Ishikawa (cell line): ENCODE data around the gene MAP3K20.

ENCODE experiments used
- CEBPB ChIP-seq: IDR thresholded peaks from 2 replicates; pipeline ENCODE4 v1.6.1; 2012
- CREB1 ChIP-seq: IDR thresholded peaks from 2 replicates; pipeline ENCODE4 v1.6.1; 2012; ENCODE audit warnings: low read depth
- EGR1 ChIP-seq: IDR thresholded peaks from 2 replicates; pipeline ENCODE4 v1.6.1; 2012
- EP300 ChIP-seq: IDR thresholded peaks from 2 replicates; pipeline ENCODE4 v1.6.1; 2012; ENCODE audit warnings: borderline replicate concordance
- FOXM1 ChIP-seq: IDR thresholded peaks from 2 replicates; pipeline ENCODE4 v1.6.1; 2012; ENCODE audit warnings: low read depth, borderline replicate concordance
- MAX ChIP-seq: IDR thresholded peaks from 2 replicates; pipeline ENCODE4 v1.6.1; 2012
- NFIC ChIP-seq: IDR thresholded peaks from 2 replicates; pipeline ENCODE4 v1.6.1; 2012
- RAD21 ChIP-seq: IDR thresholded peaks from 2 replicates; pipeline ENCODE4 v1.6.1; 2012; ENCODE audit warnings: low read depth
- REST ChIP-seq: IDR thresholded peaks from 2 replicates; pipeline ENCODE4 v1.6.1; 2012; ENCODE audit warnings: low read depth, mild to moderate bottlenecking
- TAF1 ChIP-seq: IDR thresholded peaks from 2 replicates; pipeline ENCODE4 v1.6.1; 2012; ENCODE audit warnings: low read depth, mild to moderate bottlenecking
- TCF12 ChIP-seq: IDR thresholded peaks from 2 replicates; pipeline ENCODE4 v1.6.1; 2012; ENCODE audit warnings: low read depth
- TEAD4 ChIP-seq: IDR thresholded peaks from 2 replicates; pipeline ENCODE4 v1.6.1; 2012
- YY1 ChIP-seq: IDR thresholded peaks from 2 replicates; pipeline ENCODE4 v1.6.1; 2012; ENCODE audit warnings: low read depth
- ZBTB7A ChIP-seq: IDR thresholded peaks from 2 replicates; pipeline ENCODE4 v1.6.1; 2012; ENCODE audit warnings: low read depth
- TF ChIP-seq, protein P1 (sequence below): IDR thresholded peaks from 2 replicates; pipeline ENCODE4 v1.6.1; 2012

The MAP3K20 gene

DNA sequence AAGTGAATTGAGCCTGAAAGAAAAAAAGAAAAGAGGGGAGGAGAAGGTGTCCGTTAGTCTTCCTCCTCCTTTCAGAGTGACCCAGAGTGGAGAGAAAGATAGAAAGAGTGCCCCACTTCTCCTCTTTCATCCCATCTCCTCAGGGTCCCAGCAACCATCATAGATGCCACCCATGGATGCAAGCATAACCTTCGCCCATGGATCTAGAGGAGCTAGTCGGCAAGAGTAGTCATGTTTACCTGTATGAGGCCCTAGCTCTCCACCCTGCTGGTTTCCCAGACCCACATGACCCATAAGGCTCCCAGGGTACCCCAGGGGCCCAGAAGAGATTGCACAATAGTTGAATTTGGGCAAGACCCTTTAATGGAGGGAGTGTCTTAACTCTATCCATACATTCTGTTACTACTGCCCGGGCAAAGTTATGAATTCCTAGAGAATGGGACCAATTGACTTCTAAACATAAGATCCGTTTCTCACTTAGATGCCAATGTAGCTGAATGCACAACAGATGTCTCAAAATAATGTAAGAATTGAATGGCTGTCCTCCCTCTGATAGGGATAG, 223.0 kb downstream of the MAP3K20 start:
- TF ChIP-seq TAF1 (no peak), YY1 (no peak)

DNA sequence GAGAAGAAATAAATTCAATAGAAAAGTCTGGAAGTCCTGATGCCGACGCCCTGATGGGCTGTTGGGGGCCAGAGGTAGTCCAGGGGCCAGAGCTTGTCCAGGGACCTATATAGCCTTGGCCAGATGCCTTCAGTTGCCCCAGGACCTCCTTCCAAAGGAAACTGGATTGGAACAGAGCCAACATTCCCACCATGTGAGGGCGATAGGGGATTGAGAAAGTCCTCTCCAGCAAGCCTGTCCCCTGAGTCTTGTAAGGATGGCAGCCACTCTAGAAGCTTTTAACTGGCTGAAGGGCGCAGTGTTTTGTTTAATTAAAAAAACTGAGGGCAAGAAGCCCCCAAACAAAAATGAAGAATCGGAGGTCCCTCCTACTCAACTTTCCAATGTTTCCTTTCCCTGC, 224.1 kb downstream of the MAP3K20 start:
- no peak for TF ChIP-seq CREB1
- TF ChIP-seq EP300, result no peak
- TF ChIP-seq REST, result no peak
- no peak for TF ChIP-seq TCF12
- TF ChIP-seq, protein P1, sequence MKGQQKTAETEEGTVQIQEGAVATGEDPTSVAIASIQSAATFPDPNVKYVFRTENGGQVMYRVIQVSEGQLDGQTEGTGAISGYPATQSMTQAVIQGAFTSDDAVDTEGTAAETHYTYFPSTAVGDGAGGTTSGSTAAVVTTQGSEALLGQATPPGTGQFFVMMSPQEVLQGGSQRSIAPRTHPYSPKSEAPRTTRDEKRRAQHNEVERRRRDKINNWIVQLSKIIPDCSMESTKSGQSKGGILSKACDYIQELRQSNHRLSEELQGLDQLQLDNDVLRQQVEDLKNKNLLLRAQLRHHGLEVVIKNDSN, result no peak
- TF ChIP-seq RAD21, result no peak
- no peak for TF ChIP-seq CEBPB
- TF ChIP-seq ZBTB7A, result no peak
- TF ChIP-seq TAF1, result no peak
- no peak for TF ChIP-seq NFIC
- no peak for TF ChIP-seq TEAD4
- no peak for TF ChIP-seq FOXM1
- no peak for TF ChIP-seq YY1
- no peak for TF ChIP-seq EGR1
- TF ChIP-seq MAX, result no peak

GRCh38 chr2:173300458-173300857, 224.8 kb downstream of the MAP3K20 start:
- TF ChIP-seq FOXM1 (no peak), EGR1 (no peak)

- no peak for TF ChIP-seq ZBTB7A
- TF ChIP-seq YY1, result no peak
- no peak for TF ChIP-seq TEAD4
- TF ChIP-seq FOXM1, result no peak
- no peak for TF ChIP-seq NFIC
- TF ChIP-seq, protein P1, result no peak
- no peak for TF ChIP-seq TAF1
- no peak for TF ChIP-seq EGR1
Measured at GRCh38 chr2:173305303-173305702, 229.7 kb downstream of the MAP3K20 start.

GRCh38 chr2:173307293-173307692, 231.6 kb downstream of the MAP3K20 start:
- TF ChIP-seq YY1 (no peak), EGR1 (no peak), TEAD4 (no peak), MAX (no peak), FOXM1 (no peak), EP300 (no peak), RAD21 (no peak), ZBTB7A (no peak), TAF1 (no peak), TCF12 (no peak), REST (no peak), NFIC (no peak), CREB1 (no peak), CEBPB (no peak)
- TF ChIP-seq, protein P1, result no peak

- TF ChIP-seq NFIC (no peak), ZBTB7A (no peak), CEBPB (no peak), RAD21 (no peak), MAX (no peak)
Measured at GRCh38 chr2:173311844-173312606, 236.4 kb downstream of the MAP3K20 start.
